ENCODE data around the gene INTS11. TPM values are rescaled to one million over a fixed set of nuclear protein-coding genes. Genes with fewer than 3 reads are reported as not detected.

Gene INTS11
- total and polyA plus RNA-seq, 2 of the 13 experiments (the other 11 are each of a cell fraction or from before 2014, with no cell fraction given), result 52.8 to 94.8 TPM

GRCh38 chr1:1344655-1345361, 20.3 kb upstream of the INTS11 start (continued):
- no peak for TF ChIP-seq MLXIP (CRISPR knock-in tag; IDR thresholded peaks at IDR 0.05; ENCODE audit: borderline replicate concordance)
- TF ChIP-seq ATF4 (CRISPR knock-in tag; IDR thresholded peaks at IDR 0.05), result no peak
- no peak for TF ChIP-seq ZNF33A (CRISPR knock-in tag; IDR thresholded peaks at IDR 0.05; ENCODE audit: borderline replicate concordance)
- TF ChIP-seq CHD2 (IDR thresholded peaks at IDR 0.05; ENCODE audit: low read depth, low read length), result no peak
- TF ChIP-seq NKX3-1 (CRISPR knock-in tag; IDR thresholded peaks at IDR 0.05), result no peak
- TF ChIP-seq ZNF687 (CRISPR knock-in tag; IDR thresholded peaks at IDR 0.05), result peak; percentile 40; the same call in 1 of the 2 replicates
- TF ChIP-seq SOX13 (IDR thresholded peaks at IDR 0.05), result no peak
- TF ChIP-seq SOX13 (CRISPR knock-in tag; conservative IDR thresholded peaks at IDR 0.05 in 1 of 2, IDR thresholded peaks at IDR 0.05 in 1 of 2), result no peak
- TF ChIP-seq ARNTL (CRISPR knock-in tag; IDR thresholded peaks at IDR 0.05), result no peak
- TF ChIP-seq ZSCAN9 (CRISPR knock-in tag; IDR thresholded peaks at IDR 0.05; ENCODE audit: borderline replicate concordance), result 0 out of 2 replicates have a peak, but pooled peaks have one; percentile 32
- no peak for TF ChIP-seq AHR (CRISPR knock-in tag; IDR thresholded peaks at IDR 0.05)
- no peak for TF ChIP-seq ZNF282 (IDR thresholded peaks at IDR 0.05; ENCODE audit: partially characterized antibody)
- no peak for TF ChIP-seq HBP1 (CRISPR knock-in tag; IDR thresholded peaks at IDR 0.05; ENCODE audit: low read depth)
- no peak for TF ChIP-seq ZSCAN29 (CRISPR knock-in tag; conservative IDR thresholded peaks at IDR 0.05)
- no peak for TF ChIP-seq FIP1L1 (IDR thresholded peaks at IDR 0.05; ENCODE audit: borderline replicate concordance, insufficient read depth, low read depth, low read length)
- TF ChIP-seq XRCC5 (optimal IDR thresholded peaks at IDR 0.05; ENCODE audit: low read length), result peak; percentile 59
- TF ChIP-seq HNRNPLL (IDR thresholded peaks at IDR 0.05; ENCODE audit: low read depth, low read length, poor library complexity, severe bottlenecking), result no peak
- TF ChIP-seq FOXA1 (IDR thresholded peaks at IDR 0.05), result no peak
- TF ChIP-seq FOXA1 (CRISPR knock-in tag; IDR thresholded peaks at IDR 0.05), result no peak
- TF ChIP-seq RNF2 (conservative IDR thresholded peaks at IDR 0.05; ENCODE audit: low read depth), result no peak
- peak; percentile 43; the same call in 1 of the 2 replicates for TF ChIP-seq RXRA (CRISPR knock-in tag; IDR thresholded peaks at IDR 0.05)
